GM23338 (cell line): ENCODE measurements around the gene IQUB. TPM values are rescaled to one million over a fixed set of nuclear protein-coding genes. Genes with fewer than 3 reads are reported as not detected.

Experiments used
- ATAC-seq: fragments of 200-7000 bp; cut with Tn5 transposase; 3 replicates; pipeline ENCODE4 v1.9.1; 2020
- DNase-seq: peaks from one replicate; pipeline ENCODE4 v3.0.0-alpha.2; 2015; ENCODE audit warnings: low spot score
- H2AFZ ChIP-seq: fragments of 200-600 bp; sonication (generic); 2 replicates; pipeline ENCODE4 v1.8.0; 2016; ENCODE audit warnings: antibody characterized with exemption, mild to moderate bottlenecking, moderate library complexity
- H3F3A ChIP-seq: fragments of 200-600 bp; sonication (generic); replicated peaks from 2 replicates; pipeline ENCODE4 v1.8.0; 2017; ENCODE audit warnings: antibody characterized with exemption, mixed run types, low read depth
- H3K27ac ChIP-seq: fragments of 200-600 bp; sonication (generic); 2 replicates; pipeline ENCODE4 v1.6.1; 2016; ENCODE audit warnings: low read depth
- H3K27me3 ChIP-seq: fragments of 200-600 bp; sonication (generic); 2 replicates; pipeline ENCODE4 v1.8.0; 2016; ENCODE audit warnings: mild to moderate bottlenecking, mixed run types, moderate library complexity; ENCODE audit not compliant: insufficient read depth
- H3K36me3 ChIP-seq: fragments of 200-600 bp; sonication (generic); 2 replicates; pipeline ENCODE4 v1.8.0; 2016; ENCODE audit warnings: mild to moderate bottlenecking; ENCODE audit not compliant: insufficient read depth
- H3K4me1 ChIP-seq: fragments of 200-600 bp; sonication (generic); 2 replicates; pipeline ENCODE4 v1.8.0; 2016; ENCODE audit warnings: mild to moderate bottlenecking, moderate library complexity; ENCODE audit not compliant: insufficient read depth
- H3K4me2 ChIP-seq: fragments of 200-600 bp; sonication (generic); 2 replicates; pipeline ENCODE4 v1.7.1; 2017; ENCODE audit warnings: mixed run types
- H3K4me3 ChIP-seq: fragments of 200-600 bp; sonication (generic); 2 replicates; pipeline ENCODE4 v1.6.1; 2016; ENCODE audit warnings: mixed run types
- H3K79me2 ChIP-seq: fragments of 200-600 bp; sonication (generic); replicated peaks from 2 replicates; pipeline ENCODE4 v1.8.0; 2017; ENCODE audit warnings: mild to moderate bottlenecking; ENCODE audit not compliant: insufficient read depth
- H3K9me2 ChIP-seq: fragments of 200-600 bp; sonication (generic); 2 replicates; pipeline ENCODE4 v1.8.0; 2017; ENCODE audit not compliant: insufficient read depth
- H4K20me1 ChIP-seq: fragments of 200-600 bp; sonication (generic); replicated peaks from 2 replicates; pipeline ENCODE4 v1.8.0; 2017; ENCODE audit warnings: mild to moderate bottlenecking; ENCODE audit not compliant: insufficient read depth
- H3K27ac Mint-ChIP-seq: 2 replicates; pipeline ENCODE4 v1.8.0; 2020; ENCODE audit warnings: inconsistent platforms, mild to moderate bottlenecking, moderate library complexity, mixed read lengths
- H3K27me3 Mint-ChIP-seq: 3 replicates; pipeline ENCODE4 v1.8.0; 2022; ENCODE audit warnings: low read depth, mild to moderate bottlenecking, moderate library complexity, mixed read lengths, inconsistent platforms; ENCODE audit not compliant: insufficient read depth, poor library complexity
- H3K36me3 Mint-ChIP-seq: 3 replicates; pipeline ENCODE4 v1.8.0; 2021; ENCODE audit warnings: low read depth, mild to moderate bottlenecking, inconsistent platforms, moderate library complexity, mixed read lengths
- H3K4me1 Mint-ChIP-seq: 3 replicates; pipeline ENCODE4 v1.8.0; 2020; ENCODE audit warnings: mild to moderate bottlenecking, inconsistent platforms, mixed read lengths
- H3K4me3 Mint-ChIP-seq: 3 replicates; pipeline ENCODE4 v1.8.0; 2021; ENCODE audit warnings: moderate library complexity, mild to moderate bottlenecking, inconsistent platforms, mixed read lengths
- H3K9me3 Mint-ChIP-seq: 3 replicates; pipeline ENCODE4 v1.8.0; 2020; ENCODE audit warnings: moderate library complexity, mild to moderate bottlenecking, inconsistent platforms, mixed read lengths
- CREB1 ChIP-seq: fragments of 250-450 bp; sonication (Bioruptor Pico); IDR thresholded peaks from 2 replicates; pipeline ENCODE4 v1.5.0; 2020; ENCODE audit warnings: low read depth, mild to moderate bottlenecking, moderate library complexity
- CTCF ChIP-seq, 2 experiments: fragments of 200-600 bp in 1 of 2; sonication (generic) in 1 of 2; conservative IDR thresholded peaks; 2 replicates each; pipeline versions ENCODE4 v1.5.1 to v1.6.1; 2016 to 2017; ENCODE audit warnings: antibody characterized with exemption in 2 of 2, low read depth in 2 of 2, mild to moderate bottlenecking in 2 of 2, moderate library complexity in 1 of 2
- EZH2 ChIP-seq: fragments of 200-600 bp; sonication (generic); IDR thresholded peaks from one replicate; pipeline ENCODE4 v1.8.0; 2017; ENCODE audit warnings: antibody characterized with exemption, mild to moderate bottlenecking, low read depth; ENCODE audit not compliant: unreplicated experiment
- EZH2phosphoT487 ChIP-seq: fragments of 200-600 bp; sonication (generic); IDR thresholded peaks from one replicate; pipeline ENCODE4 v1.8.1; 2018; ENCODE audit warnings: antibody characterized with exemption; ENCODE audit not compliant: unreplicated experiment
- JUNB ChIP-seq: IDR thresholded peaks from one replicate; pipeline ENCODE4 v1.6.1; 2016; ENCODE audit warnings: antibody characterized with exemption; ENCODE audit not compliant: unreplicated experiment
- NANOG ChIP-seq: IDR thresholded peaks from 2 replicates; pipeline ENCODE4 v1.6.1; 2016; ENCODE audit warnings: antibody characterized with exemption, borderline replicate concordance
- POLR2AphosphoS5 ChIP-seq: IDR thresholded peaks from 2 replicates; pipeline ENCODE4 v1.6.1; 2016; ENCODE audit warnings: antibody characterized with exemption, low read depth
- REST ChIP-seq: IDR thresholded peaks from one replicate; pipeline ENCODE4 v1.6.1; 2018; ENCODE audit warnings: antibody characterized with exemption; ENCODE audit not compliant: unreplicated experiment
- STAT1 ChIP-seq: IDR thresholded peaks from one replicate; pipeline ENCODE4 v1.6.1; 2016; ENCODE audit warnings: antibody characterized with exemption; ENCODE audit not compliant: unreplicated experiment
- ZNF114 ChIP-seq: fragments of 250-450 bp; sonication (Bioruptor Pico); IDR thresholded peaks from 2 replicates; pipeline ENCODE4 v1.5.0; 2020; ENCODE audit warnings: mild to moderate bottlenecking, moderate library complexity
- ZNF331 ChIP-seq: fragments of 250-450 bp; sonication (Bioruptor Pico); IDR thresholded peaks from 2 replicates; pipeline ENCODE4 v1.5.0; 2020; ENCODE audit warnings: low read depth, mild to moderate bottlenecking, moderate library complexity
- polyA plus RNA-seq: library from polyadenylated mRNA; unstranded; fragments of >200 nt; fragmentation: Nextera tagmentation; extraction: Ambion mirVana; gene quantifications from 2 replicates; pipeline ENCODE4 v1.2.1, GENCODE V29; 2016
- total RNA-seq: library from RNA; depleted of rRNA; stranded (reverse); fragments of >200 nt; shearing (Covaris generic); gene quantifications from 2 replicates; pipeline ENCODE4 v1.2.3, GENCODE V29; 2014
- TF ChIP-seq, protein P1 (sequence below): IDR thresholded peaks from 2 replicates; pipeline ENCODE4 v1.6.1; 2016; ENCODE audit warnings: antibody characterized with exemption
- TF ChIP-seq, protein P2 (sequence below): fragments of 250-450 bp; sonication (Bioruptor Pico); IDR thresholded peaks from 2 replicates; pipeline ENCODE4 v1.5.0; 2020; ENCODE audit warnings: mild to moderate bottlenecking, moderate library complexity

IQUB gene
- total and polyA plus RNA-seq, 2 experiments from 2014 or later, result 0.79 to 1.1 TPM

- Mint-ChIP-seq H3K4me3 (no peak overlapping the region), H3K27ac (no peak overlapping the region; the same call in 1 of the 2 replicates), H3K27me3 (no peaks in the 10 kb centered on the region), H3K36me3 (no peaks in the 10 kb centered on the region), H3K9me3 (no peaks in the 10 kb centered on the region), H3K4me1 (peaks cover 29% of the 10 kb centered on the region)
- no peaks in the 10 kb centered on the region for H4K20me1 ChIP-seq
- no peaks in the 10 kb centered on the region for H3K27me3 ChIP-seq
- H3K27ac ChIP-seq, result no peak overlapping the region
- TF ChIP-seq EZH2, result no peak
- TF ChIP-seq, protein P1, sequence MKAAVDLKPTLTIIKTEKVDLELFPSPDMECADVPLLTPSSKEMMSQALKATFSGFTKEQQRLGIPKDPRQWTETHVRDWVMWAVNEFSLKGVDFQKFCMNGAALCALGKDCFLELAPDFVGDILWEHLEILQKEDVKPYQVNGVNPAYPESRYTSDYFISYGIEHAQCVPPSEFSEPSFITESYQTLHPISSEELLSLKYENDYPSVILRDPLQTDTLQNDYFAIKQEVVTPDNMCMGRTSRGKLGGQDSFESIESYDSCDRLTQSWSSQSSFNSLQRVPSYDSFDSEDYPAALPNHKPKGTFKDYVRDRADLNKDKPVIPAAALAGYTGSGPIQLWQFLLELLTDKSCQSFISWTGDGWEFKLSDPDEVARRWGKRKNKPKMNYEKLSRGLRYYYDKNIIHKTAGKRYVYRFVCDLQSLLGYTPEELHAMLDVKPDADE, result no peak
- no peak for TF ChIP-seq REST
- no peak for TF ChIP-seq NANOG
- TF ChIP-seq CTCF (conservative IDR thresholded peaks at IDR 0.05; ENCODE audit: low read depth in 2 of 2), result no peak
- TF ChIP-seq ZNF331 (CRISPR knock-in tag), result no peak
- no peak for TF ChIP-seq JUNB
- TF ChIP-seq, protein P2, sequence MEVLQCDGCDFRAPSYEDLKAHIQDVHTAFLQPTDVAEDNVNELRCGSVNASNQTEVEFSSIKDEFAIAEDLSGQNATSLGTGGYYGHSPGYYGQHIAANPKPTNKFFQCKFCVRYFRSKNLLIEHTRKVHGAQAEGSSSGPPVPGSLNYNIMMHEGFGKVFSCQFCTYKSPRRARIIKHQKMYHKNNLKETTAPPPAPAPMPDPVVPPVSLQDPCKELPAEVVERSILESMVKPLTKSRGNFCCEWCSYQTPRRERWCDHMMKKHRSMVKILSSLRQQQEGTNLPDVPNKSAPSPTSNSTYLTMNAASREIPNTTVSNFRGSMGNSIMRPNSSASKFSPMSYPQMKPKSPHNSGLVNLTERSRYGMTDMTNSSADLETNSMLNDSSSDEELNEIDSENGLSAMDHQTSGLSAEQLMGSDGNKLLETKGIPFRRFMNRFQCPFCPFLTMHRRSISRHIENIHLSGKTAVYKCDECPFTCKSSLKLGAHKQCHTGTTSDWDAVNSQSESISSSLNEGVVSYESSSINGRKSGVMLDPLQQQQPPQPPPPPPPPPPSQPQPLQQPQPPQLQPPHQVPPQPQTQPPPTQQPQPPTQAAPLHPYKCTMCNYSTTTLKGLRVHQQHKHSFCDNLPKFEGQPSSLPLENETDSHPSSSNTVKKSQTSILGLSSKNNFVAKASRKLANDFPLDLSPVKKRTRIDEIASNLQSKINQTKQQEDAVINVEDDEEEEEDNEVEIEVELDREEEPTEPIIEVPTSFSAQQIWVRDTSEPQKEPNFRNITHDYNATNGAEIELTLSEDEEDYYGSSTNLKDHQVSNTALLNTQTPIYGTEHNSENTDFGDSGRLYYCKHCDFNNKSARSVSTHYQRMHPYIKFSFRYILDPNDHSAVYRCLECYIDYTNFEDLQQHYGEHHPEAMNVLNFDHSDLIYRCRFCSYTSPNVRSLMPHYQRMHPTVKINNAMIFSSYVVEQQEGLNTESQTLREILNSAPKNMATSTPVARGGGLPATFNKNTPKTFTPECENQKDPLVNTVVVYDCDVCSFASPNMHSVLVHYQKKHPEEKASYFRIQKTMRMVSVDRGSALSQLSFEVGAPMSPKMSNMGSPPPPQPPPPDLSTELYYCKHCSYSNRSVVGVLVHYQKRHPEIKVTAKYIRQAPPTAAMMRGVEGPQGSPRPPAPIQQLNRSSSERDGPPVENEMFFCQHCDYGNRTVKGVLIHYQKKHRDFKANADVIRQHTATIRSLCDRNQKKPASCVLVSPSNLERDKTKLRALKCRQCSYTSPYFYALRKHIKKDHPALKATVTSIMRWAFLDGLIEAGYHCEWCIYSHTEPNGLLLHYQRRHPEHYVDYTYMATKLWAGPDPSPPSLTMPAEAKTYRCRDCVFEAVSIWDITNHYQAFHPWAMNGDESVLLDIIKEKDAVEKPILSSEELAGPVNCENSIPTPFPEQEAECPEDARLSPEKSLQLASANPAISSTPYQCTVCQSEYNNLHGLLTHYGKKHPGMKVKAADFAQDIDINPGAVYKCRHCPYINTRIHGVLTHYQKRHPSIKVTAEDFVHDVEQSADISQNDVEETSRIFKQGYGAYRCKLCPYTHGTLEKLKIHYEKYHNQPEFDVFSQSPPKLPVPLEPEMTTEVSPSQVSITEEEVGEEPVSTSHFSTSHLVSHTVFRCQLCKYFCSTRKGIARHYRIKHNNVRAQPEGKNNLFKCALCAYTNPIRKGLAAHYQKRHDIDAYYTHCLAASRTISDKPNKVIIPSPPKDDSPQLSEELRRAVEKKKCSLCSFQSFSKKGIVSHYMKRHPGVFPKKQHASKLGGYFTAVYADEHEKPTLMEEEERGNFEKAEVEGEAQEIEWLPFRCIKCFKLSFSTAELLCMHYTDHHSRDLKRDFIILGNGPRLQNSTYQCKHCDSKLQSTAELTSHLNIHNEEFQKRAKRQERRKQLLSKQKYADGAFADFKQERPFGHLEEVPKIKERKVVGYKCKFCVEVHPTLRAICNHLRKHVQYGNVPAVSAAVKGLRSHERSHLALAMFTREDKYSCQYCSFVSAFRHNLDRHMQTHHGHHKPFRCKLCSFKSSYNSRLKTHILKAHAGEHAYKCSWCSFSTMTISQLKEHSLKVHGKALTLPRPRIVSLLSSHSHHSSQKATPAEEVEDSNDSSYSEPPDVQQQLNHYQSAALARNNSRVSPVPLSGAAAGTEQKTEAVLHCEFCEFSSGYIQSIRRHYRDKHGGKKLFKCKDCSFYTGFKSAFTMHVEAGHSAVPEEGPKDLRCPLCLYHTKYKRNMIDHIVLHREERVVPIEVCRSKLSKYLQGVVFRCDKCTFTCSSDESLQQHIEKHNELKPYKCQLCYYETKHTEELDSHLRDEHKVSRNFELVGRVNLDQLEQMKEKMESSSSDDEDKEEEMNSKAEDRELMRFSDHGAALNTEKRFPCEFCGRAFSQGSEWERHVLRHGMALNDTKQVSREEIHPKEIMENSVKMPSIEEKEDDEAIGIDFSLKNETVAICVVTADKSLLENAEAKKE, result no peak
- no peak for TF ChIP-seq EZH2phosphoT487
- TF ChIP-seq STAT1, result no peak
- TF ChIP-seq ZNF114 (CRISPR knock-in tag), result no peak
- no peak for TF ChIP-seq POLR2AphosphoS5
- TF ChIP-seq CREB1 (CRISPR knock-in tag), result no peak
- peaks cover 15% of the 10 kb centered on the region for H3K4me1 ChIP-seq
- DNase-seq, result no peak
- H2AFZ ChIP-seq, result peak overlapping the region; percentile 19; the same call in 1 of the 2 replicates
- ATAC-seq, result no peak
- H3K79me2 ChIP-seq, result no peaks in the 10 kb centered on the region
- no peak overlapping the region for H3K4me3 ChIP-seq
- H3F3A ChIP-seq, result no peaks in the 10 kb centered on the region
- H3K9me2 ChIP-seq, result no peaks in the 10 kb centered on the region
- H3K4me2 ChIP-seq, result no peak overlapping the region
- H3K36me3 ChIP-seq, result no peaks in the 10 kb centered on the region
These were observed 49.4 kb upstream of the IQUB start for GRCh38 chr7:123583821-123584220.
